Kidney epithelial cell (primary cell): ENCODE measurements around the gene DOCK3. TPM values are rescaled to one million over a fixed set of nuclear protein-coding genes. Genes with fewer than 3 reads are reported as not detected.
"Not testable (repeated sequence)": the region's sequence is repeated elsewhere in the genome, so short reads cannot be mapped to it uniquely, and the experiment has no call there.

Experiments used
- DNase-seq: peaks from one replicate; pipeline ENCODE4 v3.0.0-alpha.2; 2010; ENCODE audit warnings: low read depth
- H3K27me3 ChIP-seq: 2 replicates; pipeline ENCODE4 v1.6.0; 2011; ENCODE audit warnings: low read length; ENCODE audit not compliant: control insufficient read depth, insufficient read depth
- H3K36me3 ChIP-seq: 2 replicates; pipeline ENCODE4 v1.5.1; 2011; ENCODE audit warnings: low read length; ENCODE audit not compliant: control insufficient read depth, insufficient read depth
- H3K4me3 ChIP-seq: 2 replicates; pipeline ENCODE4 v1.5.1; 2011; ENCODE audit warnings: low read depth, mild to moderate bottlenecking, control low read depth, low read length
- total RNA-seq: library from RNA; depleted of rRNA; stranded (reverse); fragments of >200 nt; gene quantifications from 2 replicates; pipeline ENCODE4 v1.2.3, GENCODE V29; 2015
- TF ChIP-seq, protein P1 (sequence below): IDR thresholded peaks from 2 replicates; pipeline ENCODE4 v1.5.1; 2011; ENCODE audit warnings: mild to moderate bottlenecking, moderate library complexity, low read length, control low read depth, inconsistent platforms; ENCODE audit not compliant: insufficient read depth, poor library complexity, severe bottlenecking

Gene DOCK3
- total RNA-seq, 1 donor from 2014 or later, result 1.7 TPM

GRCh38 chr3:51110586-51110985 is 435.9 kb downstream of the DOCK3 start:
- H3K4me3 ChIP-seq, result no peak overlapping the region
- no peak for DNase-seq
- TF ChIP-seq, protein P1, sequence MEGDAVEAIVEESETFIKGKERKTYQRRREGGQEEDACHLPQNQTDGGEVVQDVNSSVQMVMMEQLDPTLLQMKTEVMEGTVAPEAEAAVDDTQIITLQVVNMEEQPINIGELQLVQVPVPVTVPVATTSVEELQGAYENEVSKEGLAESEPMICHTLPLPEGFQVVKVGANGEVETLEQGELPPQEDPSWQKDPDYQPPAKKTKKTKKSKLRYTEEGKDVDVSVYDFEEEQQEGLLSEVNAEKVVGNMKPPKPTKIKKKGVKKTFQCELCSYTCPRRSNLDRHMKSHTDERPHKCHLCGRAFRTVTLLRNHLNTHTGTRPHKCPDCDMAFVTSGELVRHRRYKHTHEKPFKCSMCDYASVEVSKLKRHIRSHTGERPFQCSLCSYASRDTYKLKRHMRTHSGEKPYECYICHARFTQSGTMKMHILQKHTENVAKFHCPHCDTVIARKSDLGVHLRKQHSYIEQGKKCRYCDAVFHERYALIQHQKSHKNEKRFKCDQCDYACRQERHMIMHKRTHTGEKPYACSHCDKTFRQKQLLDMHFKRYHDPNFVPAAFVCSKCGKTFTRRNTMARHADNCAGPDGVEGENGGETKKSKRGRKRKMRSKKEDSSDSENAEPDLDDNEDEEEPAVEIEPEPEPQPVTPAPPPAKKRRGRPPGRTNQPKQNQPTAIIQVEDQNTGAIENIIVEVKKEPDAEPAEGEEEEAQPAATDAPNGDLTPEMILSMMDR, result no peak

DNA sequence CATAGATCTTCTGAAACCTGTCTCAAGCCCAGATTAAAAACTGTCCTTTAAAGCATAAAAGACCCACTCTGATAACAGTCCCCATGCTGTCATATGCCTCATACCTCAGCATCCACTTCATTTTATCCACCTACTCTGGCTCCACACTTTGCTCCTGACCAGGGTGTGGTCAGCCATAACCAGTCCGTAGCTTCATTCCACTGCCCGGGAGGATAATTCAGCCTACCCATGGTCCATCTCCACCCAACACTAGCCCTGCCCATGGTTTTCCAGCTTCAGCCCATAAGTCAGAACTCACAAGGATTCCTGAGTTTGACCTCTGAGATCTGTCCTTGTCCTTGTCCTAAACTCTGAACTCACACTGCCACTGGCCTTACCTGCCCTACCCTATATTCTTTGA is 448.2 kb downstream of the DOCK3 start:
- Histone ChIP-seq H3K27me3 (no peaks in the 10 kb centered on the region), H3K36me3 (no peaks in the 10 kb centered on the region), H3K4me3 (no peak overlapping the region)
- TF ChIP-seq, protein P1, result no peak
- DNase-seq, result no peak

More at GRCh38 chr3:51110586-51110985, 435.9 kb downstream of the DOCK3 start:
- Histone ChIP-seq H3K27me3 (no peaks in the 10 kb centered on the region), H3K36me3 (no peaks in the 10 kb centered on the region)

DNA sequence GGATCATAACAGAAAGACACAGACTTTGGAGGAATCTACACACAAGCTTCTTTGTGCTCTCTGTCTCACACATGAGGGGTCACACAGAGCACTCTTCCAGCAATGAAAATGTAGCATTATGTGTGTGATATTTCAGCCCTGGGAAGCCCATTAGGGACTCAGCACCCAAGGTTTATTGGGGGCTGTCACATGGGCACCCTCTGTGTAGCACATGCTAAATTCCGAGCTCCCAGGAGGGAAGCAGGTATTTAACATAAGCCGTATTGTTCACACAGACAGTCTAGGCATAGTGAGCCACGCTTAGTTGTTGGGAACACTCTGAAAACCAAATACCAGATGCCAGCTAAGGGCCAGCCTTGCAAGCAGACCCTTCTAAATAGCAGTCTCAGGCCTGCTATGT is 448.8 kb downstream of the DOCK3 start:
- TF ChIP-seq, protein P1, result no peak
- no peaks in the 10 kb centered on the region for H3K36me3 ChIP-seq
- DNase-seq, result no peak

DNA sequence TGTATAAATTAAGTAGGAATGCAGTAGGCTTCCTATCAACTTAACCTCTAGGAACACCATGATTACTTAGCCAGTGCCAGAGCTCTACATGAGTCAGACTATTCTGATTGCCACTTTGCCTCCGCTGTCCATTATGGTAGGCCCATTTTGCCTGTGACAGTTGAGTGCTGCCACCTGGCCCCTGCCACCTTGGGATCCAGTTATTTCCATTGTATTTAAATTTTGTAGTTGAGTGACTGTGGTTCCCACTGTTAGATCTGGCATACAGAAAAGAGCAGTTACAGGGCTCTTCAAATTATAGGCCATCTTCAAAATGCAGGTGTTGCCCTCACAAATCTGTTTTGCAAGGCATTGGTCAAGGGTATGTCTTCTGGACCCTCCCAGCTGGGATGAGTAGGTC is 456.9 kb downstream of the DOCK3 start:
- DNase-seq, H3K36me3 ChIP-seq, H3K27me3 ChIP-seq, H3K4me3 ChIP-seq: not testable (repeated sequence)

More for the DNA sequence above, 448.8 kb downstream of the DOCK3 start:
- Histone ChIP-seq H3K4me3 (no peak overlapping the region), H3K27me3 (no peaks in the 10 kb centered on the region)

GRCh38 chr3:51137715-51138114 is 463.0 kb downstream of the DOCK3 start:
- Histone ChIP-seq H3K27me3 (no peaks in the 10 kb centered on the region), H3K36me3 (no peaks in the 10 kb centered on the region), H3K4me3 (no peak overlapping the region)
- DNase-seq, result no peak
- TF ChIP-seq, protein P1, result no peak

DNA sequence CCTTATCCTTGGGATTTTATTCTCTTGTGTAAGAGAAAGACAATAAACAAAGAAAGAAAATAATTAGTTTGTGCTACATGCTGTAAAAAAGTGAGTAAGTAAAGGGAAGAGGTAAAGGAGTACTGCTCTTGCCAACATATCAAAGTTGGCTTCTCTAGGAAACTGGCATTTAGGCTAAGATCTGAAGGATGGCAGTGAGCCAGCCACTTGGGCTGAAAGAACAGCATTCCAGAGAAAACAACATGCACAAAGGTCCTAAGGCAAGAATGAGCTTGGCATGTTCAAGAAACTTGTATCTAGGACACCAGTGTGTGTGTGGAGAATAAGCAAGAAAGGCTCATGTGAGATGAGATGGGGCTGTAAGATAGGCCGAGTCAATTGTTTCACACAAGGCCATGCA is 464.9 kb downstream of the DOCK3 start:
- no peaks in the 10 kb centered on the region for H3K27me3 ChIP-seq
- H3K4me3 ChIP-seq, result no peak overlapping the region
- no peak for DNase-seq
- TF ChIP-seq, protein P1, result no peak
- H3K36me3 ChIP-seq, result no peaks in the 10 kb centered on the region

- no peaks in the 10 kb centered on the region for H3K27me3 ChIP-seq
- no peak overlapping the region for H3K4me3 ChIP-seq
- H3K36me3 ChIP-seq, result no peaks in the 10 kb centered on the region
- no peak for DNase-seq
- TF ChIP-seq, protein P1, result no peak
Observed at GRCh38 chr3:51141573-51141972, 466.8 kb downstream of the DOCK3 start.
